Mesendoderm (in vitro differentiated cells): Measurements from ENCODE around the gene BPIFB6.

Experiments
- DNase-seq: peaks from one replicate; pipeline ENCODE4 v3.0.0; 2013
- H2AK5ac ChIP-seq: 2 replicates; pipeline ENCODE4 v1.6.1; 2013; ENCODE audit warnings: low read length, inconsistent platforms
- H2BK120ac ChIP-seq: 2 replicates; pipeline ENCODE4 v1.6.1; 2013; ENCODE audit warnings: low read depth, mild to moderate bottlenecking, low read length, moderate library complexity, mixed read lengths
- H2BK15ac ChIP-seq: replicated peaks from 2 replicates; pipeline ENCODE4 v1.6.1; 2013; ENCODE audit warnings: low read depth, mild to moderate bottlenecking, moderate library complexity
- H2BK5ac ChIP-seq: 2 replicates; pipeline ENCODE4 v1.6.1; 2013; ENCODE audit warnings: low read length, inconsistent platforms
- H3K18ac ChIP-seq: 2 replicates; pipeline ENCODE4 v1.6.1; 2013; ENCODE audit warnings: mild to moderate bottlenecking, low read length, mixed read lengths
- H3K23ac ChIP-seq: one replicate; pipeline ENCODE4 v1.6.1; 2013; ENCODE audit warnings: low read length
- H3K27ac ChIP-seq: 2 replicates; pipeline ENCODE4 v1.5.1; 2013; ENCODE audit warnings: low read depth, mild to moderate bottlenecking, inconsistent platforms, low read length, moderate library complexity
- H3K27me3 ChIP-seq: 2 replicates; pipeline ENCODE4 v1.6.1; 2013; ENCODE audit warnings: low read length, control low read depth, mild to moderate bottlenecking, inconsistent platforms; ENCODE audit not compliant: insufficient read depth, poor library complexity
- H3K36me3 ChIP-seq: 2 replicates; pipeline ENCODE4 v1.6.1; 2013; ENCODE audit warnings: low read length, inconsistent platforms; ENCODE audit not compliant: control insufficient read depth, insufficient read depth
- H3K4ac ChIP-seq: one replicate; pipeline ENCODE4 v1.6.1; 2013; ENCODE audit warnings: low read depth, mild to moderate bottlenecking, low read length, moderate library complexity
- H3K4me1 ChIP-seq: 2 replicates; pipeline ENCODE4 v1.6.1; 2013; ENCODE audit warnings: low read depth, low read length, inconsistent platforms; ENCODE audit not compliant: control insufficient read depth
- H3K4me2 ChIP-seq: 2 replicates; pipeline ENCODE4 v1.6.1; 2013; ENCODE audit warnings: low read length
- H3K4me3 ChIP-seq: 2 replicates; pipeline ENCODE4 v1.5.1; 2013; ENCODE audit warnings: mild to moderate bottlenecking, low read length
- H3K56ac ChIP-seq: one replicate; pipeline ENCODE4 v1.6.1; 2013; ENCODE audit warnings: low read length
- H3K79me1 ChIP-seq: 2 replicates; pipeline ENCODE4 v1.6.1; 2013; ENCODE audit warnings: low read length, inconsistent platforms
- H3K79me2 ChIP-seq: 2 replicates; pipeline ENCODE4 v1.6.1; 2013; ENCODE audit warnings: mild to moderate bottlenecking, low read length; ENCODE audit not compliant: control insufficient read depth, insufficient read depth
- H3K9ac ChIP-seq: 2 replicates; pipeline ENCODE4 v1.6.1; 2013; ENCODE audit warnings: low read length, inconsistent platforms
- H4K5ac ChIP-seq: one replicate; pipeline ENCODE4 v1.6.1; 2013; ENCODE audit warnings: low read length
- H4K8ac ChIP-seq: one replicate; pipeline ENCODE4 v1.6.1; 2013; ENCODE audit warnings: low read depth, mild to moderate bottlenecking, control low read depth, low read length, moderate library complexity
- WGBS: extraction: QIAGEN DNeasy Blood & Tissue Kit; methylation state at CpG from one replicate; pipeline ENCODE4 v1.1.7; 2013; ENCODE audit warnings: low lambda C conversion rate, missing lambda C conversion rate; ENCODE audit not compliant: insufficient coverage; ENCODE audit errors: extremely low coverage; 5-methylcytosine and 5-hydroxymethylcytosine counted together

BPIFB6 gene

DNA sequence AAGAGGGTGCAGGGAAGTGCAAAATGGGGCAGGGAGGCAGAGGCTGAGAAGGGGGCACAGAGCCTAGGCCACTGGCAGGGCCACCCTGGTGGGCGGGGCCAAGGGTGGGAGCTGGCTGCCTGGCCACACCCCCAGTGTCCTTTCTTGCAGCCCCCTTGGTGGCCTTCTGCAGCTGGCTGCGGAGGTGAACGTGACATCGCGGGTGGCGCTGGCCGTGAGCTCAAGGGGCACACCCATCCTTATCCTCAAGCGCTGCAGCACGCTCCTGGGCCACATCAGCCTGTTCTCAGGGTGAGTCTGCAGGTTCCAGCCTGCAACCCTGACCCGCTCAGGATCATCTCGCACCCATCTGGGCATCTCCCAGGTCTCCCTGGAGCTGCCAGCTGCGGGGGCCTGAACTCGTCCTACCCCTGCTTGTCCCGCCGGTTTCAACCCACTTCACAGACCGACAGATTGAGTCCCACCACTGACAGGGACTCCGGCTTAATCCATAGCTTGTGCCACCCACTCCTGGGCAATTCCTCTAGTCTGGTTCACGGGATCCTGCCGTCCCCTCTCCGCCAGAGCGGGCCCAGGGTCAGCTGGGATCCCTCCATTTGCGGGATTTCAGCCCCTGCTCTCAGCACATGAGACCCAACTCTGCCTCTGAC is 28.4 kb downstream of the BPIFB6 start:
- Histone ChIP-seq H3K36me3 (no peaks in the 10 kb centered on the region), H3K4me3 (no peak overlapping the region), H3K27ac (no peak overlapping the region), H2BK15ac (no peak overlapping the region), H3K4ac (no peak overlapping the region), H2BK120ac (no peak overlapping the region), H2AK5ac (no peak overlapping the region), H3K79me1 (no peaks in the 10 kb centered on the region), H3K27me3 (no peaks in the 10 kb centered on the region), H3K4me2 (no peak overlapping the region), H3K79me2 (no peaks in the 10 kb centered on the region), H3K9ac (no peak overlapping the region), H3K23ac (no peak overlapping the region), H4K8ac (no peak overlapping the region), H3K18ac (no peak overlapping the region), H3K4me1 (peaks cover 2% of the 10 kb centered on the region), H4K5ac (no peak overlapping the region), H2BK5ac (no peak overlapping the region), H3K56ac (no peak overlapping the region)
- no peak for DNase-seq
- no CpG with 5 or more reads among the region's 22 CpGs for WGBS

DNA sequence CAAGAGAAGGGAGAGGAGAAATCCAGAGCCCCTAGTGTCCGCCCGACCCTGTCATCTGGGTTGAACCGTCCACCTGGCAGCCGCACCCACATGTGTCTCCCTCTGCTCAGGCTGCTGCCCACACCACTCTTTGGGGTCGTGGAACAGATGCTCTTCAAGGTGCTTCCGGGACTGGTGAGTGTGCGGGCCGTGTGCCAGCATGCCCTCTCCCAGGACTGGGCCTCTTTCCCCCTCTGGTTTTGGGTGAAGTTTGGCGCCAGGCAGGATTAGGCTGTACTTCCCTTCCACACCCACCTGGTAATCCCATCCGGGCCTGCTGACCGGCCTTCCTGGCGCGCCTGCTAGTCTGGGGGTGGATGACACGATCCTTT is 30.2 kb downstream of the BPIFB6 start:
- H2BK120ac ChIP-seq, result no peak overlapping the region
- H3K56ac ChIP-seq, result no peak overlapping the region
- no peaks in the 10 kb centered on the region for H3K27me3 ChIP-seq
- no peak overlapping the region for H2AK5ac ChIP-seq
- H3K36me3 ChIP-seq, result no peaks in the 10 kb centered on the region
- no CpG with 5 or more reads among the region's 14 CpGs for WGBS
- no peak overlapping the region for H3K18ac ChIP-seq
- H3K23ac ChIP-seq, result no peak overlapping the region
- H2BK15ac ChIP-seq, result no peak overlapping the region
- no peak overlapping the region for H3K4ac ChIP-seq
- peaks cover 2% of the 10 kb centered on the region for H3K4me1 ChIP-seq
- no peak overlapping the region for H3K27ac ChIP-seq
- H4K8ac ChIP-seq, result no peak overlapping the region
- H3K79me2 ChIP-seq, result no peaks in the 10 kb centered on the region
- no peak overlapping the region for H3K4me2 ChIP-seq
- H3K4me3 ChIP-seq, result no peak overlapping the region
- H2BK5ac ChIP-seq, result no peak overlapping the region
- H3K9ac ChIP-seq, result no peak overlapping the region
- no peak overlapping the region for H4K5ac ChIP-seq
- DNase-seq, result no peak
- H3K79me1 ChIP-seq, result no peaks in the 10 kb centered on the region

DNA sequence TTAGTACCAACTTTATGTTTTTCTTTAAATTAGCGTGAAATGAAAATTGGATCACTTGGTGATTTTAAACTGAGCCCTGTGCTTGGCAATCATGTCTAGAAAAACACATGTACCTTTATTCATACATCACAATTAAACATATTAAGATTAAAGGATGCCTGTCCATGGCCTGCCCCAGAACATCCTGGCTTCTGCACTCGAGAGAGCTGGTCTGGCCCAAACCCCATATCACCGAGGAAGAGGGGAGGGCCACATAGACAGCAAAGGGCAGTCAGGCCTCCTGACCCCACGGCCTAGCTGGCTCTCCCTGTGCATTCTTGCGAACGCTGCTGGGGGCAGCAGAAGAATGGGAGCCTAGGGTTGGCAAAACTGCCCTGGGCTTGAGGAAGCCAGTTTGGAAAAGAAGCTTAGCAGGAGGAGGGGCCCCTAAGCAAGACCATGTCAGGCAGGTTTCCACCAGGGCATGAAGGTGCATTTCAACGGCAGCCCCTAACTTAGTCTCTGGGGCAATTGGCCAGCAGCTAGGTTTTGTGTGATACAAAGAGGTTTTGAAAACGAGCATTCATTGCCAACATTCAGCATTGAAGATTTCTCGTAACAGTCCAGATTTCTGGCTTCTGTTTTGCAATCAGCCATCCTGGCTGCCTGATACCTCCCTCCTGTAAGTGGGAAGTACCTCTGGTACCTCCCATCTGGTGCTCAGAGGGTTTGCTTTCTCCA is 30.8 kb downstream of the BPIFB6 start:
- no peak overlapping the region for H3K23ac ChIP-seq
- H3K27ac ChIP-seq, result no peak overlapping the region
- H3K79me2 ChIP-seq, result no peaks in the 10 kb centered on the region
- no peak overlapping the region for H2BK5ac ChIP-seq
- no peak overlapping the region for H2BK15ac ChIP-seq
- no peak overlapping the region for H3K4ac ChIP-seq
- no peaks in the 10 kb centered on the region for H3K27me3 ChIP-seq
- H2AK5ac ChIP-seq, result no peak overlapping the region
- no peak overlapping the region for H4K8ac ChIP-seq
- no peak overlapping the region for H2BK120ac ChIP-seq
- no peak overlapping the region for H4K5ac ChIP-seq
- no peaks in the 10 kb centered on the region for H3K4me1 ChIP-seq
- no peak for DNase-seq
- H3K4me2 ChIP-seq, result no peak overlapping the region
- no CpG with 5 or more reads among the region's 9 CpGs for WGBS
- H3K4me3 ChIP-seq, result no peak overlapping the region
- no peaks in the 10 kb centered on the region for H3K36me3 ChIP-seq
- H3K56ac ChIP-seq, result no peak overlapping the region
- H3K18ac ChIP-seq, result no peak overlapping the region
- no peak overlapping the region for H3K9ac ChIP-seq
- H3K79me1 ChIP-seq, result no peaks in the 10 kb centered on the region

DNA sequence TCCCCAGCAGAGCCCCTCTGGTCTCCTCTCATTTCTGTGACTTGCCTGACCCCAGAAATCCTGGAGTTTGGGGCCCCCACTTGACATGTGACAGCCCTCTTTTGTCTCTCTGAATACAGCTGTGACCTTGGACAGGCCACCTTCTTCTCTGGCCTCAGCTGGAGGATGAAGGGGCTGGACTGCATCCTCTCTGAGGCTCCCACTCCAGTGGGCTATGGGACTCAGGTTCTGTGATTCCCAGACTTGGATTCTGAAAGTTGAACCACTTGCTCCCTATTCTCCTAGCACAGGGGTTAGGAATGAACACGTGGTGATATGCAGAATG is 31.3 kb downstream of the BPIFB6 start:
- H2BK15ac ChIP-seq, result no peak overlapping the region
- H3K18ac ChIP-seq, result no peak overlapping the region
- H3K4me3 ChIP-seq, result no peak overlapping the region
- H3K56ac ChIP-seq, result no peak overlapping the region
- H2BK120ac ChIP-seq, result no peak overlapping the region
- WGBS, result no CpG with 5 or more reads among the region's 1 CpG
- no peaks in the 10 kb centered on the region for H3K27me3 ChIP-seq
- DNase-seq, result no peak
- no peaks in the 10 kb centered on the region for H3K79me2 ChIP-seq
- no peak overlapping the region for H3K4ac ChIP-seq
- no peak overlapping the region for H2AK5ac ChIP-seq
- H3K23ac ChIP-seq, result no peak overlapping the region
- H3K79me1 ChIP-seq, result no peaks in the 10 kb centered on the region
- no peak overlapping the region for H2BK5ac ChIP-seq
- H3K9ac ChIP-seq, result no peak overlapping the region
- H4K5ac ChIP-seq, result no peak overlapping the region
- H3K4me2 ChIP-seq, result no peak overlapping the region
- H3K36me3 ChIP-seq, result no peaks in the 10 kb centered on the region
- H3K27ac ChIP-seq, result no peak overlapping the region
- no peak overlapping the region for H4K8ac ChIP-seq
- no peaks in the 10 kb centered on the region for H3K4me1 ChIP-seq

DNA sequence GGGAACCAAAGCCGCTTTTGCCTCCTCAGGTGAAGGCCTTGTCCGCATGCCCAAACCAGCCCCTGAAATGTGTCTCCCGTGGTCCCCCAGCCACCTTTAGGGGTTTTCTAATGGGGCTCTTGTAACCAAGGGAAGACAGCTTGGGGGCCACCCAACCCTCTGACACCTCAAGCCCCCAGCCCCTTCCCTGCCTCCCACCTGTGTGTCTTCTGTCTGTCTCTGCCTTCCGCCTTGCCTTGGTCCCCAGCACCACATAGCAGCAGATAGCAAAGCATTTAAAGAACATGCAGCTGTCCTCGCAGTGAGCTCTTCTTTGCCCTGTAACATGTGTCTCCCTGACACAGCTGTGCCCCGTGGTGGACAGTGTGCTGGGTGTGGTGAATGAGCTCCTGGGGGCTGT is 31.8 kb downstream of the BPIFB6 start:
- DNase-seq, result no peak
- H3K36me3 ChIP-seq, result no peaks in the 10 kb centered on the region
- no peak overlapping the region for H2BK120ac ChIP-seq
- H3K4me2 ChIP-seq, result no peak overlapping the region
- no peak overlapping the region for H3K27ac ChIP-seq
- H3K4me1 ChIP-seq, result no peaks in the 10 kb centered on the region
- H3K4me3 ChIP-seq, result no peak overlapping the region
- no peak overlapping the region for H3K4ac ChIP-seq
- H2BK5ac ChIP-seq, result no peak overlapping the region
- no peaks in the 10 kb centered on the region for H3K79me2 ChIP-seq
- no peaks in the 10 kb centered on the region for H3K79me1 ChIP-seq
- no peak overlapping the region for H3K18ac ChIP-seq
- no CpG with 5 or more reads among the region's 6 CpGs for WGBS
- H3K23ac ChIP-seq, result no peak overlapping the region
- H3K9ac ChIP-seq, result no peak overlapping the region
- no peak overlapping the region for H4K5ac ChIP-seq
- no peak overlapping the region for H2BK15ac ChIP-seq
- no peak overlapping the region for H4K8ac ChIP-seq
- H3K27me3 ChIP-seq, result no peaks in the 10 kb centered on the region
- no peak overlapping the region for H3K56ac ChIP-seq
- H2AK5ac ChIP-seq, result no peak overlapping the region
